Liver (tissue), 9 donors: ENCODE measurements around the gene NUBPL. TPM values are rescaled to one million over a fixed set of nuclear protein-coding genes. Genes with fewer than 3 reads are reported as not detected.

Experiments used
- DNase-seq: peaks from one replicate; pipeline ENCODE4 v3.0.0-alpha.2; 2017; ENCODE audit warnings: low spot score
- H3K27ac ChIP-seq, 2 donors: one replicate each; pipeline ENCODE4 v1.7.0; 2013; ENCODE audit warnings: inconsistent platforms in 2 of 2, low read length in 2 of 2, control low read depth in 1 of 2, low read depth in 1 of 2, mild to moderate bottlenecking in 1 of 2
- H3K27me3 ChIP-seq, 4 donors: one replicate each; pipeline versions ENCODE4 v1.6.1 to v1.7.0; 2013; ENCODE audit warnings: low read length in 3 of 4, inconsistent platforms in 1 of 4, mild to moderate bottlenecking in 1 of 4, moderate library complexity in 1 of 4; ENCODE audit not compliant: control insufficient read depth in 4 of 4, insufficient read depth in 4 of 4
- H3K36me3 ChIP-seq, 4 donors: one replicate each; pipeline versions ENCODE4 v1.6.1 to v1.7.0; 2013; ENCODE audit warnings: low read length in 3 of 4, mild to moderate bottlenecking in 3 of 4, low read depth in 1 of 4, moderate library complexity in 1 of 4; ENCODE audit not compliant: control insufficient read depth in 4 of 4, insufficient read depth in 3 of 4
- H3K4me1 ChIP-seq, 4 donors: one replicate each; pipeline versions ENCODE4 v1.6.1 to v1.7.0; 2013; ENCODE audit warnings: low read length in 3 of 4, mild to moderate bottlenecking in 3 of 4, moderate library complexity in 1 of 4; ENCODE audit not compliant: control insufficient read depth in 4 of 4, insufficient read depth in 4 of 4
- H3K4me3 ChIP-seq, 3 donors: one replicate each; pipeline versions ENCODE4 v1.6.1 to v1.7.0; 2013; ENCODE audit warnings: low read length in 3 of 3, control low read depth in 1 of 3, low read depth in 1 of 3, mild to moderate bottlenecking in 1 of 3
- H3K9ac ChIP-seq, 2 donors: one replicate each; pipeline ENCODE4 v1.7.0; 2013; ENCODE audit warnings: low read length in 2 of 2, mild to moderate bottlenecking in 2 of 2, moderate library complexity in 2 of 2, control low read depth in 1 of 2, low read depth in 1 of 2
- H3K9me3 ChIP-seq, 4 donors: one replicate each; pipeline versions ENCODE4 v1.6.1 to v1.7.0; 2013; ENCODE audit warnings: low read length in 3 of 4; ENCODE audit not compliant: control insufficient read depth in 4 of 4
- ATF3 ChIP-seq: IDR thresholded peaks from 2 replicates; pipeline ENCODE4 v1.6.1; 2016; ENCODE audit warnings: antibody characterized with exemption
- CTCF ChIP-seq: fragments of 150-350 bp; IDR thresholded peaks from 2 replicates; pipeline ENCODE4 v1.5.1; 2017; ENCODE audit warnings: improper control_type of control experiment, low read depth, low read length; ENCODE audit not compliant: missing input control
- EGR1 ChIP-seq, 2 donors: IDR thresholded peaks; 2 replicates each; pipeline ENCODE4 v1.6.1; 2016 to 2018; ENCODE audit warnings: antibody characterized with exemption in 2 of 2, low read depth in 2 of 2
- FOXA1 ChIP-seq: IDR thresholded peaks from 2 replicates; pipeline ENCODE4 v1.6.1; 2016; ENCODE audit warnings: antibody characterized with exemption
- FOXA2 ChIP-seq: IDR thresholded peaks from 2 replicates; pipeline ENCODE4 v1.6.1; 2016; ENCODE audit warnings: antibody characterized with exemption
- GABPA ChIP-seq, 2 donors: IDR thresholded peaks in 1 of 2; conservative IDR thresholded peaks in 1 of 2; 2 replicates each; pipeline ENCODE4 v1.6.1; 2016; ENCODE audit warnings: antibody characterized with exemption in 2 of 2, mild to moderate bottlenecking in 1 of 2, moderate library complexity in 1 of 2
- HNF4A ChIP-seq, 2 donors: conservative IDR thresholded peaks; 2 replicates each; pipeline ENCODE4 v1.6.1; 2016; ENCODE audit warnings: antibody characterized with exemption in 2 of 2, mild to moderate bottlenecking in 2 of 2
- HNF4G ChIP-seq: IDR thresholded peaks from 2 replicates; pipeline ENCODE4 v1.6.1; 2016; ENCODE audit warnings: antibody characterized with exemption
- JUND ChIP-seq, 2 donors: IDR thresholded peaks; 2 replicates each; pipeline ENCODE4 v1.6.1; 2016; ENCODE audit warnings: antibody characterized with exemption in 2 of 2
- MAX ChIP-seq: IDR thresholded peaks from 2 replicates; pipeline ENCODE4 v1.6.1; 2016; ENCODE audit warnings: antibody characterized with exemption
- NR2F2 ChIP-seq: IDR thresholded peaks from 2 replicates; pipeline ENCODE4 v1.6.1; 2016; ENCODE audit warnings: antibody characterized with exemption
- RAD21 ChIP-seq, 2 donors: IDR thresholded peaks; 2 replicates each; pipeline ENCODE4 v1.6.1; 2016; ENCODE audit warnings: antibody characterized with exemption in 2 of 2, mild to moderate bottlenecking in 2 of 2
- RXRA ChIP-seq, 2 donors: IDR thresholded peaks; 2 replicates each; pipeline ENCODE4 v1.6.1; 2017 to 2018; ENCODE audit warnings: antibody characterized with exemption in 2 of 2, mild to moderate bottlenecking in 1 of 2
- SP1 ChIP-seq: IDR thresholded peaks from 2 replicates; pipeline ENCODE4 v1.6.1; 2018; ENCODE audit warnings: antibody characterized with exemption, mild to moderate bottlenecking
- TAF1 ChIP-seq: conservative IDR thresholded peaks from 2 replicates; pipeline ENCODE4 v1.6.1; 2016; ENCODE audit warnings: antibody characterized with exemption, mild to moderate bottlenecking
- YY1 ChIP-seq: IDR thresholded peaks from 2 replicates; pipeline ENCODE4 v1.6.1; 2016; ENCODE audit warnings: antibody characterized with exemption, mild to moderate bottlenecking
- ZBTB33 ChIP-seq: IDR thresholded peaks from 2 replicates; pipeline ENCODE4 v1.6.1; 2016; ENCODE audit warnings: antibody characterized with exemption
- WGBS: extraction: QIAGEN DNeasy Blood & Tissue Kit; methylation state at CpG from one replicate; pipeline ENCODE4 v1.1.7; 2013; 5-methylcytosine and 5-hydroxymethylcytosine counted together
- polyA plus RNA-seq, 2 donors: library from polyadenylated mRNA; stranded (reverse) in 1 of 2; unstranded in 1 of 2; fragments of 200-250 nt in 1 of 2; fragments of >200 nt in 1 of 2; fragmentation: Nextera tagmentation in 1 of 2; extraction: Ambion mirVana in 1 of 2; gene quantifications; one replicate each; pipeline versions ENCODE4 v1.2.1 to v1.2.3, GENCODE V29; 2013 to 2015
- total RNA-seq, 2 donors: library from RNA; depleted of rRNA; stranded (reverse); fragments of >200 nt; gene quantifications; one replicate each; pipeline ENCODE4 v1.2.3, GENCODE V29; 2014
- donor health status: healthy.
- donor health status: healthy.
- donor health status: healthy.
- donor health status: healthy.
- donor health status: healthy.

The NUBPL gene
- total and polyA plus RNA-seq, 4 donors = 4.2 to 9.3 (median 6.7) TPM

- no peak for DNase-seq
- WGBS = 75% methylated on average over 5 of the region's 5 CpGs
- H3K27me3 ChIP-seq = no peaks in the 10 kb centered on the region
- no peaks in the 10 kb centered on the region for H3K4me1 ChIP-seq
- TF ChIP-seq FOXA2 = no peak
- no peak for TF ChIP-seq MAX
- TF ChIP-seq CTCF = no peak
- TF ChIP-seq GABPA (IDR thresholded peaks at IDR 0.05 in 1 of 2, conservative IDR thresholded peaks at IDR 0.05 in 1 of 2) = no peak
- no peak for TF ChIP-seq RXRA (IDR thresholded peaks at IDR 0.05)
- TF ChIP-seq EGR1 (IDR thresholded peaks at IDR 0.05; ENCODE audit: low read depth in 2 of 2) = no peak
- TF ChIP-seq JUND (IDR thresholded peaks at IDR 0.05) = no peak
- no peak for TF ChIP-seq ZBTB33
- TF ChIP-seq HNF4G = no peak
- TF ChIP-seq YY1 = no peak
- no peak for TF ChIP-seq ATF3
- TF ChIP-seq RAD21 (IDR thresholded peaks at IDR 0.05) = no peak
- no peak for TF ChIP-seq TAF1
- no peak for TF ChIP-seq SP1
- TF ChIP-seq HNF4A (conservative IDR thresholded peaks at IDR 0.05) = no peak
- H3K27ac ChIP-seq = no peak overlapping the region
- no peaks in the 10 kb centered on the region for H3K36me3 ChIP-seq
- no peak overlapping the region for H3K9ac ChIP-seq
- H3K4me3 ChIP-seq = no peak overlapping the region
- no peaks in the 10 kb centered on the region for H3K9me3 ChIP-seq
These were observed 332.1 kb downstream of the NUBPL start for GRCh38 chr14:31893221-31893757.

GRCh38 chr14:31894351-31894750, 333.1 kb downstream of the NUBPL start:
- no peaks in the 10 kb centered on the region for H3K27me3 ChIP-seq
- no peak overlapping the region for H3K9ac ChIP-seq
- H3K9me3 ChIP-seq = no peaks in the 10 kb centered on the region
- 86% methylated on average over 3 of the region's 3 CpGs for WGBS
- DNase-seq = no peak
- no peak overlapping the region for H3K27ac ChIP-seq
- H3K4me3 ChIP-seq = no peak overlapping the region
- no peaks in the 10 kb centered on the region for H3K4me1 ChIP-seq
- TF ChIP-seq GABPA (IDR thresholded peaks at IDR 0.05 in 1 of 2, conservative IDR thresholded peaks at IDR 0.05 in 1 of 2) = no peak
- no peak for TF ChIP-seq HNF4G
- no peaks in the 10 kb centered on the region for H3K36me3 ChIP-seq

- no peak for DNase-seq
- no peaks in the 10 kb centered on the region for H3K4me1 ChIP-seq
- WGBS = 92% methylated on average over 2 of the region's 2 CpGs
- H3K36me3 ChIP-seq = no peaks in the 10 kb centered on the region
- no peaks in the 10 kb centered on the region for H3K27me3 ChIP-seq
- H3K27ac ChIP-seq = no peak overlapping the region
- no peak overlapping the region for H3K4me3 ChIP-seq
- H3K9ac ChIP-seq = no peak overlapping the region
- H3K9me3 ChIP-seq = no peaks in the 10 kb centered on the region
- no peak for TF ChIP-seq HNF4A (conservative IDR thresholded peaks at IDR 0.05)
- TF ChIP-seq MAX = no peak
- no peak for TF ChIP-seq HNF4G
- no peak for TF ChIP-seq RAD21 (IDR thresholded peaks at IDR 0.05)
- no peak for TF ChIP-seq CTCF
- TF ChIP-seq YY1 = no peak
- no peak for TF ChIP-seq ATF3
- no peak for TF ChIP-seq NR2F2
- TF ChIP-seq EGR1 (IDR thresholded peaks at IDR 0.05; ENCODE audit: low read depth in 2 of 2) = no peak
- no peak for TF ChIP-seq FOXA2
- TF ChIP-seq SP1 = no peak
- TF ChIP-seq JUND (IDR thresholded peaks at IDR 0.05) = no peak
- TF ChIP-seq TAF1 = no peak
- TF ChIP-seq RXRA (IDR thresholded peaks at IDR 0.05) = no peak
- TF ChIP-seq FOXA1 = no peak
- no peak for TF ChIP-seq ZBTB33
These were observed 334.0 kb downstream of the NUBPL start for GRCh38 chr14:31895206-31895605.
